ENCODE results near the gene SLC2A3. TPM values are rescaled to one million over a fixed set of nuclear protein-coding genes. Genes with fewer than 3 reads are reported as not detected.
"Not testable (repeated sequence)": the region's sequence is repeated elsewhere in the genome, so short reads cannot be mapped to it uniquely, and the experiment has no call there.

The SLC2A3 gene
- total and polyA plus RNA-seq, 4 donors = 2.1 to 20.6 (median 7.0) TPM

- Histone ChIP-seq H3K4me1 (ENCODE audit: control insufficient read depth in 4 of 4, insufficient read depth in 4 of 4, low read length in 3 of 4) (no peaks in the 10 kb centered on the region), H3K9ac (ENCODE audit: low read depth in 1 of 2, low read length in 2 of 2) (no peak overlapping the region), H3K27me3 (ENCODE audit: control insufficient read depth in 4 of 4, insufficient read depth in 4 of 4, low read length in 3 of 4) (no peaks in the 10 kb centered on the region), H3K9me3 (ENCODE audit: control insufficient read depth in 4 of 4, low read length in 3 of 4) (no peaks in the 10 kb centered on the region), H3K36me3 (ENCODE audit: control insufficient read depth in 4 of 4, insufficient read depth in 3 of 4, low read depth in 1 of 4, low read length in 3 of 4) (peaks cover 0 to 7% (median 4%) of the 10 kb centered on the region in 4 donors), H3K27ac (ENCODE audit: low read depth in 1 of 2, low read length in 2 of 2) (no peak overlapping the region), H3K4me3 (ENCODE audit: low read depth in 1 of 3, low read length in 3 of 3) (no peak overlapping the region)
- TF ChIP-seq JUND (IDR thresholded peaks at IDR 0.05) = no peak
- no peak for TF ChIP-seq ATF3 (IDR thresholded peaks at IDR 0.05)
- no peak for TF ChIP-seq SP1 (IDR thresholded peaks at IDR 0.05)
- TF ChIP-seq EGR1 (IDR thresholded peaks at IDR 0.05; ENCODE audit: low read depth in 2 of 2) = no peak
- TF ChIP-seq TAF1 (conservative IDR thresholded peaks at IDR 0.05) = no peak
- no peak for TF ChIP-seq MAX (IDR thresholded peaks at IDR 0.05)
- TF ChIP-seq NR2F2 (IDR thresholded peaks at IDR 0.05) = no peak
- no peak for TF ChIP-seq FOXA2 (IDR thresholded peaks at IDR 0.05)
- no peak for TF ChIP-seq REST (IDR thresholded peaks at IDR 0.05)
- 97% methylated on average over 15 of the region's 15 CpGs for WGBS
- DNase-seq (ENCODE audit: low spot score) = no peak
These were observed 12.4 kb downstream of the SLC2A3 start for GRCh38 chr12:7923241-7924236.

- H3K9me3 ChIP-seq (ENCODE audit: control insufficient read depth in 4 of 4, low read length in 3 of 4); H3K27ac ChIP-seq (ENCODE audit: low read depth in 1 of 2, low read length in 2 of 2); DNase-seq (ENCODE audit: low spot score); H3K36me3 ChIP-seq (ENCODE audit: control insufficient read depth in 4 of 4, insufficient read depth in 3 of 4, low read depth in 1 of 4, low read length in 3 of 4); H3K9ac ChIP-seq (ENCODE audit: low read depth in 1 of 2, low read length in 2 of 2); H3K4me3 ChIP-seq (ENCODE audit: low read depth in 1 of 3, low read length in 3 of 3); H3K4me1 ChIP-seq (ENCODE audit: control insufficient read depth in 4 of 4, insufficient read depth in 4 of 4, low read length in 3 of 4); H3K27me3 ChIP-seq (ENCODE audit: control insufficient read depth in 4 of 4, insufficient read depth in 4 of 4, low read length in 3 of 4): not testable (repeated sequence)
- 83% methylated on average over 12 of the region's 12 CpGs for WGBS
These were observed 14.8 kb downstream of the SLC2A3 start for GRCh38 chr12:7921181-7921580.

- not testable (repeated sequence) for H3K4me1 ChIP-seq (ENCODE audit: control insufficient read depth in 4 of 4, insufficient read depth in 4 of 4, low read length in 3 of 4); DNase-seq (ENCODE audit: low spot score)
- 91% methylated on average over 7 of the region's 7 CpGs for WGBS
These were observed 17.8 kb downstream of the SLC2A3 start for GRCh38 chr12:7918268-7918590.

More at GRCh38 chr12:7918268-7918590, 17.8 kb downstream of the SLC2A3 start:
- not testable (repeated sequence) for H3K27ac ChIP-seq (ENCODE audit: low read depth in 1 of 2, low read length in 2 of 2); H3K9ac ChIP-seq (ENCODE audit: low read depth in 1 of 2, low read length in 2 of 2); H3K27me3 ChIP-seq (ENCODE audit: control insufficient read depth in 4 of 4, insufficient read depth in 4 of 4, low read length in 3 of 4); H3K36me3 ChIP-seq (ENCODE audit: control insufficient read depth in 4 of 4, insufficient read depth in 3 of 4, low read depth in 1 of 4, low read length in 3 of 4); H3K9me3 ChIP-seq (ENCODE audit: control insufficient read depth in 4 of 4, low read length in 3 of 4); H3K4me3 ChIP-seq (ENCODE audit: low read depth in 1 of 3, low read length in 3 of 3)

Measured in liver (tissue), 9 donors.